NB4 (cell line): ENCODE data around the gene GALM.
"Not testable (repeated sequence)": the region's sequence is repeated elsewhere in the genome, so short reads cannot be mapped to it uniquely, and the experiment has no call there.

Experiments
- DNase-seq: peaks from one replicate; pipeline ENCODE4 v3.0.0; 2010; ENCODE audit warnings: low read depth
- H3K4me3 ChIP-seq: one replicate; pipeline ENCODE4 v1.5.1; 2011; ENCODE audit warnings: mild to moderate bottlenecking, low read depth, low read length, moderate library complexity
- CTCF ChIP-seq: IDR thresholded peaks from one replicate; pipeline ENCODE4 v1.5.1; 2012; ENCODE audit warnings: low read depth, low read length
- MAX ChIP-seq: IDR thresholded peaks from 2 replicates; pipeline ENCODE4 v1.6.1; 2011; ENCODE audit warnings: low read depth, low read length
- MYC ChIP-seq: IDR thresholded peaks from 2 replicates; pipeline ENCODE4 v1.6.1; 2011; ENCODE audit warnings: low read depth, low read length
- POLR2A ChIP-seq: IDR thresholded peaks from 2 replicates; pipeline ENCODE4 v1.6.1; 2011; ENCODE audit warnings: mild to moderate bottlenecking; ENCODE audit not compliant: insufficient read length; ENCODE audit errors: extremely low read depth

GALM gene

GRCh38 chr2:38643683-38644511, 22.0 kb upstream of the GALM start:
- H3K4me3 ChIP-seq, result not testable (repeated sequence)
- DNase-seq, result peak; percentile 95

GRCh38 chr2:38648107-38648761, 17.7 kb upstream of the GALM start:
- no peak overlapping the region for H3K4me3 ChIP-seq
- peak; percentile 87 for DNase-seq
- TF ChIP-seq POLR2A (no peak), MYC (no peak), CTCF (no peak), MAX (no peak)

More at GRCh38 chr2:38643683-38644511, 22.0 kb upstream of the GALM start:
- peak; percentile 90 for TF ChIP-seq MAX
- peak; percentile 51; the same call in 1 of the 2 replicates for TF ChIP-seq MYC

- no peak overlapping the region for H3K4me3 ChIP-seq
- no peak for DNase-seq
- TF ChIP-seq MAX, result no peak
- TF ChIP-seq MYC, result no peak
- TF ChIP-seq CTCF, result no peak
- no peak for TF ChIP-seq POLR2A
These were observed 16.7 kb upstream of the GALM start for GRCh38 chr2:38649176-38649728.

- H3K4me3 ChIP-seq, result no peak overlapping the region
- TF ChIP-seq MAX (no peak), MYC (no peak), POLR2A (no peak), CTCF (no peak)
- no peak for DNase-seq
These were observed 15.9 kb upstream of the GALM start for GRCh38 chr2:38650012-38650411.

GRCh38 chr2:38650717-38651116, 15.2 kb upstream of the GALM start:
- H3K4me3 ChIP-seq, result no peak overlapping the region
- TF ChIP-seq MAX (no peak), CTCF (no peak), MYC (no peak), POLR2A (no peak)
- no peak for DNase-seq
